Cardiac fibroblast (primary cell): Measurements from ENCODE around the gene ARHGAP20.
A peak's percentile ranks its signal among the peaks of the same experiment; 100 is the strongest.

Experiments
- DNase-seq, 2 donors: peaks; one replicate each; pipeline versions ENCODE4 v3.0.0 to v3.0.0-alpha.2; 2010; ENCODE audit warnings: low read depth in 2 of 2
- H3K4me3 ChIP-seq, 2 donors: replicated peaks in 1 of 2; 1 replicate in 1 of 2; 2 replicates in 1 of 2; pipeline ENCODE4 v1.5.1; 2011; ENCODE audit warnings: low read depth in 2 of 2, low read length in 2 of 2, mild to moderate bottlenecking in 2 of 2, moderate library complexity in 1 of 2
- CTCF ChIP-seq: IDR thresholded peaks from one replicate; pipeline ENCODE4 v1.5.1; 2011; ENCODE audit warnings: low read depth, mild to moderate bottlenecking, low read length, inconsistent platforms

ARHGAP20 gene

DNA sequence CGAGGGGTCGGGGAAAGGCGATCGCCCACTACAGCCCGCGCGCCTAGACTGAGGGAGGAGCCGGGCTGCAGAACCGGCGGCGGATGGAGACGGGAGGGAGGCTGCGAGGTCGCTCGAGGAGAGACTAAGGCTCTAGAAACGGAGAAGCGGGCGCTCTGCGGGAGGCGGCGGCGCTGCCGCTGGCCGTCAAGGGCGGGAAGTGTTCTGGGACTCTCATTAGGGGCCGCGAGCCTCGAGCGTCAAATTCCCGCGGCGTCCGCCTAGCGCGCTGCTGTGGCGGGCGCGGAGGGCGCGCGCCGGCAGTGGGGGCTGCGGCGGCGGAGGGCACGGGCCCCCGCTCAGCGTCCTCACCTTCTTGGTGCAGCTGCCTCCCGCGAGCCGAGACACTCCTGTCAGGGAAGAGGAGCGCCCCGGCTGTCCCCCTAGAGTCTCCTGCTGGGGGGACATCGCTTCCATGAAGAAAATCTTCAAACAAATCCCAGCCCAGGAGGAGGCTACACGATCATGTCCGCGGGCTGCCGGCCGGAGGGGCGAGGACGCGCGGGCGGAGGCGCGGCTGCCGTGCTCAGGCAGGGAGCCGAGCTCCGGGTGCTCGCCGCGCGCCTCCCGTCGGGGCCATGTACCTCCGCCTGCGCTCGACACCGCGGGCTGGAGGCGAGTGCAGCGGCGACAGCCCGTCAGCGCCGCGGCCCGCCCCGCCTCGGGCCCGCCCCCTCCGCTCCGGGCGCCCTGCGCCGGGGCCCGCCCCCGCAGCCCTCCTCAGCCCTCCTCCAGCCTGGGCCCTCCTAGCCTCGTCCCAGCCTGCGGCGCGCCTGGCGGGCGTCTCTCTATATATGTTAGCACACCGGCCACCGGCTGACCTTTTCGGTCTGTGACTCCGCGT lies at the start of gene ARHGAP20:
ARHGAP20 (minus strand) TSS at position 662 of the 883 bp plus-strand sequence; CDS start at position 456, 206 bp downstream.
- DNase-seq, result peak; percentile 51 to 83

GRCh38 chr11:110761991-110762390 lies 49.8 kb upstream of the ARHGAP20 start:
- TF ChIP-seq CTCF, result no peak
- no peak for DNase-seq
- no peak overlapping the region for H3K4me3 ChIP-seq

More for the DNA sequence above, at the start of gene ARHGAP20:
- no peak for TF ChIP-seq CTCF
- H3K4me3 ChIP-seq, result peak within 1 kb of the TSS; percentile 68 to 80

- H3K4me3 ChIP-seq, result no peak overlapping the region
- TF ChIP-seq CTCF, result no peak
- no peak for DNase-seq
These were observed 48.9 kb upstream of the ARHGAP20 start for GRCh38 chr11:110761131-110761530.

- H3K4me3 ChIP-seq, result no peak overlapping the region
- DNase-seq, result peak; percentile 46 to 90
- TF ChIP-seq CTCF, result no peak
These were observed 47.7 kb upstream of the ARHGAP20 start for GRCh38 chr11:110759972-110760381.

DNA sequence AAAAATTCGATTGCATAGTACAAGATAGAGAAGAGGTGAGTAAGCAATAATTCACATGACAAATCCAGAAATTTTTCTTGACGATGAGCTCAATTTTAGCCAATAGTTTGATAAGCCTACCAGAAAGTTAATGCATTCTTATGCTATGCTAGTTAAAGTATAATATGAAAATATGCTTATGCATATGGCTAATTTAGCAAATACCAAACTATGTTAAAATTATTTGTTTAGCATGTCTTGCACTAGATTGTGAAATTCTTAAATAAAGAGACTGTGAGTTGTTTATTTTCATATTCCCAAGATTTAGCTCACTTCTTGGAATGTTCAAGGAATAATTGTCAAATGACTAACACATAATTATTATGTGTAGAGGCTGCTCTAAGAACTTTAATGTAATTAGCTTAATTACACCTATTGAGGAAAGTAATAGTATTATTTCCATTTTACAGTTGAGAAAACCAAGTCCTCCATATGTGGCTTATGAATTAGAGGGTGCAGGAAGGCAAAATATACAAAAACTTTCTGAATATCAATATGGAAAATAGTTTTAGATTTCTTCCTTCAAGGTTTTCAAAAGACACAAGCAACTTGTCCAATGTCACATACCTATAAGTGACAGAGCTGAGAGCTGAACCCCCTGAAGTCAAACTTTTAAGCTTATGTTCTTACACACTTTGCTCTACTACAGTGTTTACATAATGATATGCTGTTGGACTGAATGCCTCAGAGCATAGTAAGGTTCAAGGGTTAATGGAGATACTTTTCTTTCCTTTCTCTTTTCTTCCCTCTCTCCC lies 45.9 kb upstream of the ARHGAP20 start:
- no peak for TF ChIP-seq CTCF
- no peak overlapping the region for H3K4me3 ChIP-seq
- no peak for DNase-seq

DNA sequence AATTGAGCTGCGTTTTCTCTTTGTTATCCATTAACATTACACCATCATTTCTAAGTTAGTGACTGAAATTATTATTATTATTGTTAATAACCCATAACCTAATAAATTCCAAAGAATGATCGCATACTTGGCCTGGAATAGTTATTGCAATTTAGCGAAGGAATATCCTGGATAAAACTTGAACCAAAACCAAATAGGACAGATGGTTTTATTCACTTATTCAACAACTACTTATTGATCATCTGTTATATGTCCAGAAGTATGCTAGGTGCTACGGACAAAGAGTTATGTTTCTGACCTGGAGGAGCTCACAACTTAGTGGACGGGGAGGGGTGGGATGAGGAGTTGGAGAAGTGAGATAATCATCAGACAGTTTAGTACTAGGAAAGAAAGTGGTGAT lies 44.8 kb upstream of the ARHGAP20 start:
- no peak for DNase-seq
- no peak for TF ChIP-seq CTCF
- H3K4me3 ChIP-seq, result no peak overlapping the region
